LNCAP (cell line): Measurements from ENCODE around the gene ADGRG4.
"Not testable (repeated sequence)": the region's sequence is repeated elsewhere in the genome, so short reads cannot be mapped to it uniquely, and the experiment has no call there.

Source experiments
- TF ChIP-seq, protein P1 (sequence below): fragments of 450-650 bp; IDR thresholded peaks from 2 replicates; pipeline ENCODE4 v1.5.1; 2017; ENCODE audit warnings: mild to moderate bottlenecking

Gene ADGRG4, protein sequence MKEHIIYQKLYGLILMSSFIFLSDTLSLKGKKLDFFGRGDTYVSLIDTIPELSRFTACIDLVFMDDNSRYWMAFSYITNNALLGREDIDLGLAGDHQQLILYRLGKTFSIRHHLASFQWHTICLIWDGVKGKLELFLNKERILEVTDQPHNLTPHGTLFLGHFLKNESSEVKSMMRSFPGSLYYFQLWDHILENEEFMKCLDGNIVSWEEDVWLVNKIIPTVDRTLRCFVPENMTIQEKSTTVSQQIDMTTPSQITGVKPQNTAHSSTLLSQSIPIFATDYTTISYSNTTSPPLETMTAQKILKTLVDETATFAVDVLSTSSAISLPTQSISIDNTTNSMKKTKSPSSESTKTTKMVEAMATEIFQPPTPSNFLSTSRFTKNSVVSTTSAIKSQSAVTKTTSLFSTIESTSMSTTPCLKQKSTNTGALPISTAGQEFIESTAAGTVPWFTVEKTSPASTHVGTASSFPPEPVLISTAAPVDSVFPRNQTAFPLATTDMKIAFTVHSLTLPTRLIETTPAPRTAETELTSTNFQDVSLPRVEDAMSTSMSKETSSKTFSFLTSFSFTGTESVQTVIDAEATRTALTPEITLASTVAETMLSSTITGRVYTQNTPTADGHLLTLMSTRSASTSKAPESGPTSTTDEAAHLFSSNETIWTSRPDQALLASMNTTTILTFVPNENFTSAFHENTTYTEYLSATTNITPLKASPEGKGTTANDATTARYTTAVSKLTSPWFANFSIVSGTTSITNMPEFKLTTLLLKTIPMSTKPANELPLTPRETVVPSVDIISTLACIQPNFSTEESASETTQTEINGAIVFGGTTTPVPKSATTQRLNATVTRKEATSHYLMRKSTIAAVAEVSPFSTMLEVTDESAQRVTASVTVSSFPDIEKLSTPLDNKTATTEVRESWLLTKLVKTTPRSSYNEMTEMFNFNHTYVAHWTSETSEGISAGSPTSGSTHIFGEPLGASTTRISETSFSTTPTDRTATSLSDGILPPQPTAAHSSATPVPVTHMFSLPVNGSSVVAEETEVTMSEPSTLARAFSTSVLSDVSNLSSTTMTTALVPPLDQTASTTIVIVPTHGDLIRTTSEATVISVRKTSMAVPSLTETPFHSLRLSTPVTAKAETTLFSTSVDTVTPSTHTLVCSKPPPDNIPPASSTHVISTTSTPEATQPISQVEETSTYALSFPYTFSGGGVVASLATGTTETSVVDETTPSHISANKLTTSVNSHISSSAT (N-terminal part only)

DNA sequence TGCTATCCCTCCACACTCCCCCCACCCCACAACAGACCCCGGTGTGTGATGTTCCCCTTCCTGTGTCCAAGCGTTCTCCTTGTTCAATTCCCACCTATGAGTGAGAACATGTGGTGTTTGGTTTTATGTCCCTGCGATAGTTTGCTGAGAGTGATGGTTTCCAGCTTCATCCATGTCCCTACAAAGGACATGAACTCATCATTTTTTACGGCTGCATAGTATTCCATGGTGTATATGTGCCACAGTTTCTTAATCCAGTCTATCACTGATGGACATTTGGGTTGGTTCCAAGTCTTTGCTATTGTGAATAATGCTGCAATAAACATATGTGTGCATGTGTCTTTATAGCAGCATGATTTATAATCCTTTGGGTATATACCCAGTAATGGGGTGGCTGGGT lies at the start of gene ADGRG4:
Gene ADGRG4, plus strand, starts transcription at position 243 of the 400 bp plus-strand sequence. CDS start 7,815 bp downstream, outside the sequence.
- TF ChIP-seq, protein P1, sequence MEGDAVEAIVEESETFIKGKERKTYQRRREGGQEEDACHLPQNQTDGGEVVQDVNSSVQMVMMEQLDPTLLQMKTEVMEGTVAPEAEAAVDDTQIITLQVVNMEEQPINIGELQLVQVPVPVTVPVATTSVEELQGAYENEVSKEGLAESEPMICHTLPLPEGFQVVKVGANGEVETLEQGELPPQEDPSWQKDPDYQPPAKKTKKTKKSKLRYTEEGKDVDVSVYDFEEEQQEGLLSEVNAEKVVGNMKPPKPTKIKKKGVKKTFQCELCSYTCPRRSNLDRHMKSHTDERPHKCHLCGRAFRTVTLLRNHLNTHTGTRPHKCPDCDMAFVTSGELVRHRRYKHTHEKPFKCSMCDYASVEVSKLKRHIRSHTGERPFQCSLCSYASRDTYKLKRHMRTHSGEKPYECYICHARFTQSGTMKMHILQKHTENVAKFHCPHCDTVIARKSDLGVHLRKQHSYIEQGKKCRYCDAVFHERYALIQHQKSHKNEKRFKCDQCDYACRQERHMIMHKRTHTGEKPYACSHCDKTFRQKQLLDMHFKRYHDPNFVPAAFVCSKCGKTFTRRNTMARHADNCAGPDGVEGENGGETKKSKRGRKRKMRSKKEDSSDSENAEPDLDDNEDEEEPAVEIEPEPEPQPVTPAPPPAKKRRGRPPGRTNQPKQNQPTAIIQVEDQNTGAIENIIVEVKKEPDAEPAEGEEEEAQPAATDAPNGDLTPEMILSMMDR = not testable (repeated sequence)

DNA sequence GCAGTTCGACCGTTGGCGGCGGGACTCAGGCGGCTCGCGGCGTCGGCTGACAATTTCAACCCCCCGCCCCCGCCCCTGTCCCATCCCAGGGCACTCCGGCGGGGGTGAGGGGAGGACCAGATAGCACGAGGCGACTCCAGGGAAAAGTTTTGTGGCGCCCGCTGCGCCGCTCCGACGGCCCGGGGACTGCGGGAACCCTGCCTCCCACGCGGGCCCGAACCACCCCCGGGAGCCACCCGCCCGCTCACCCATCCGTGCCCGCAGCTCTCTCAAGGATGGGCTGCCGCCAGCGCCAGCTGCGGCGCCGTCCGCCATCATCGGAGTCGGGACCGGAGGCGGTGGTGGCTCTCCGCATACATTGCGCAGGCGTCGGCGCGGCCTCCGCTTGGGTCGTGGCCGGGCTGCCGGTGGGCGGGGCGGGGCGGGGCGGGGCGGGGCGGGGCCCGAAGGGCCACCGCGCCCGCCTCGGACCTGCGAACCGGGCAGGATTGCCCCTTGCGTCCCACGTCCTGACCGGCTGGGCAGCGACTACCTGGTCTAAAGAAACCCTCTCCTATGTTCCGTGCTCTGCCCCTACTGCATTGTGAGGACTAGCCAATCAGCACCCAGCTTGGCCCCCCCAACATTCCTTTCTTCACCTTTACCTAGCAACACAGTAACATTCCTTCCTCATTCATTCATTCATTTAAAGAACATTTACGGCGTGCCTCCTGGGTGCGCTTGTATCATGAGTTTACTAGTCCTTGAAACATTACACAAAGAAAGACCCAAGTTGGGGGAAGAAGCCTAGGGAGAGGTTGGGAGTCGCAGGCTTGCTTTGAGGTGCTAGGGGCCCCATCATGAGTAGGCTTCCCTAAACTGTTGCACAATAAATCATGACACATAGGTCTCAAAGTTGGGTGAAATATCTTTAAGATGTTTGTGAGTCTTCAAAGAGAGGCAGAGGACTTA lies 49.4 kb upstream of the ADGRG4 start, which contains the start of gene MAP7D3:
Gene MAP7D3, minus strand, starts transcription at position 360 of the 951 bp plus-strand sequence. Its CDS starts 42 bp downstream, at position 318.
- TF ChIP-seq, protein P1 = no peak

DNA sequence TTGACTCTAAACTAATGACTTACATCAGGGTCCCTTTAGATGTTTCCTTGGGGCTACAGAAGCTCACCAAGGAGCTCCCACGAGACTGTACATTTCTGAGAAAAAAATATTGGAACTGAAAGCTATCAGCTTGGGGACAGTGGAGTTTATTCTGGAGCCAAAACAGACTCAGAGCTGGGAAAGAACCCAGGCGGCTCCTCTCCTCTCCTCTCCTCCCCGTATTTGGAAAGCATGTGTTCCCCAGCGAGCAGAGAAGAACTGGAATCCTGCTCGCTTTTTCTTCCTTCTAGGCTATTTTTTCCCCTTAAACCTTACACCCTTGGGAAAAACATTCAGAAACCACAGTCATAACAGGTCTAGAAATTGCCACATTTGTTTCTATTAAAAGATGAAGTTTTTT lies 45.2 kb upstream of the ADGRG4 start:
- TF ChIP-seq, protein P1 = no peak

DNA sequence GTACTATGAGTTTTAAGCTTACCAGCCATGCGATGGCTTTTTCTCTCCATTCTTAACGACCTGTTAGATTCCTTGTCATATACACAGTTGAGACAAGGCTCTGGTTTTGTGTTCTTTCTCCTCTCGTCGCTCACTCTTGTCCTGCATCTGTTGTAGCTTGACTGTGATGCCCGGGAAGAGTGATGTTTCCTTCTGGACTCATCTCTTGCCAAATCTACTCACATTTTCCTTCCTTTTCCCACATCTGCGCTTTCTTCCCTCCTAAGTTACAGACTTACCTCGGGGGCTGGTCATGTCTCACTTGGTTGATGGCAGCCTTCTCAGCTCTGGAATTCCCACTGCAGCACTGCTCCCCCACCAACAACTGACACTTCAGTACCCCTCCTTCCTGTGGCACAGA lies 44.7 kb upstream of the ADGRG4 start:
- TF ChIP-seq, protein P1 = no peak

DNA sequence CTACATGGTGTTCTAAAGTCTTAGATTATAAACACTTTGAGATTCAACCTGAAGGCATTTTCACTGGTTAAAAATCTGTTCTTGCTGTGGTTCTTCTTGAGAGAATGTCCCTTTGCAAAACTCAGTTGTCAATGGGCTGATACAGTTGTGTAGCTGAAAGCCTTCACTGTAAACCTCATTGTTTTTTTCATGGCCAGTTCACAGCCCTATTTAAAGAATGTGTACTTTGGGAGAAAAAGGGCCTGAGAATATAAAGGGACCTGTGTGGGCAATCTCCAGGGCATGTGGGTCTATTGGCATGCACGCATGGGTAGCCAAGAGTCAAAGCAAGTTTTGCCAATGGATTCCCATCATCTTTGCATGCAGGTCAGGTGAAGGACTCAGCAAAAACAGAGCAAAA lies 41.8 kb upstream of the ADGRG4 start:
- TF ChIP-seq, protein P1 = no peak

DNA sequence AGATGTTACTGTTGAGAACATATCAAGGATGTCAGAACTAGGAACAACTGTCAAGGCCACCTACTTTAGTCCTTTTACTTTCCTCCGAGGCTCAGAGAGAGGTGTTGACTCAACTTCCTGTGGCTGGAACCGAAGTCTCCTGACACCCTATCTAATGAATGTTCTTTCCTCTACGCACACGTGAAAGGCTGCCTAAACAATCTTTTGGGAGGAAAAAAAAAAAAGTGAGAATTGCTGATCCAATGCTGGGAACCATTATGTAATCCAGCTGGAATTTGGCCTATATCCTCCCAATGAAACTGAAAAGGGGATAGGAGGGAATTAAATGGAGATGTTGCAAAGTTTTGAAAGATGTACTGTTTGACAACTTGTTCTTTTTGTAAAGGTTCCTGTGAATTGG lies 41.2 kb upstream of the ADGRG4 start:
- TF ChIP-seq, protein P1 = no peak
